ENCODE results near the gene USP4. TPM values are rescaled to one million over a fixed set of nuclear protein-coding genes. Genes with fewer than 3 reads are reported as not detected.
"Not testable (repeated sequence)": the region's sequence is repeated elsewhere in the genome, so short reads cannot be mapped to it uniquely, and the experiment has no call there.

The USP4 gene
- total RNA-seq, 1 donor from 2014 or later: 31.8 TPM

- Mint-ChIP-seq H3K27me3 (ENCODE audit: low read depth, unreplicated experiment) (peaks cover 7% of the 10 kb centered on the region), H3K4me3 (ENCODE audit: unreplicated experiment) (no peak overlapping the region), H3K4me1 (ENCODE audit: low read depth, unreplicated experiment) (no peaks in the 10 kb centered on the region), H3K9me3 (ENCODE audit: unreplicated experiment) (peaks cover 34% of the 10 kb centered on the region), H3K36me3 (ENCODE audit: low read depth, unreplicated experiment) (peaks cover 3% of the 10 kb centered on the region), H3K27ac (ENCODE audit: unreplicated experiment) (no peak overlapping the region)
- Histone ChIP-seq H3K9me3 (ENCODE audit: insufficient read depth, low read depth, low read length) (peaks cover 22% of the 10 kb centered on the region), H3K36me3 (ENCODE audit: insufficient read depth, low read length) (no peaks in the 10 kb centered on the region), H3K27ac (ENCODE audit: low read depth, low read length) (no peak overlapping the region), H3K4me3 (ENCODE audit: insufficient read depth, low read depth, low read length) (no peak overlapping the region), H2AFZ (ENCODE audit: low read depth, low read length) (no peak overlapping the region), H3K79me2 (ENCODE audit: insufficient read depth, low read length) (no peaks in the 10 kb centered on the region), H3K27me3 (ENCODE audit: insufficient read depth, low read length) (no peaks in the 10 kb centered on the region), H3K9ac (ENCODE audit: low read length) (no peak overlapping the region), H3K4me1 (ENCODE audit: insufficient read depth, low read length) (no peaks in the 10 kb centered on the region), H3K4me2 (ENCODE audit: low read length) (no peak overlapping the region), H4K20me1 (ENCODE audit: insufficient read depth, low read length) (no peaks in the 10 kb centered on the region)
- FAIRE-seq (no peak), DNase-seq (ENCODE audit: low read depth) (no peak)
- TF ChIP-seq EZH2 (IDR thresholded peaks at IDR 0.05; ENCODE audit: insufficient read depth, low read length): no peak
- TF ChIP-seq CTCF (IDR thresholded peaks at IDR 0.05; ENCODE audit: insufficient read depth, low read depth, low read length): no peak
Observed at GRCh38 chr3:49237344-49237743, 102.5 kb downstream of the USP4 start.

GRCh38 chr3:49236226-49236625 is 103.6 kb downstream of the USP4 start:
- TF ChIP-seq EZH2 (IDR thresholded peaks at IDR 0.05; ENCODE audit: insufficient read depth, low read length) (no peak), CTCF (IDR thresholded peaks at IDR 0.05; ENCODE audit: insufficient read depth, low read depth, low read length) (no peak)
- no peak overlapping the region for H3K4me3 Mint-ChIP-seq (ENCODE audit: unreplicated experiment)
- Histone ChIP-seq H3K4me1 (ENCODE audit: insufficient read depth, low read length) (no peaks in the 10 kb centered on the region), H4K20me1 (ENCODE audit: insufficient read depth, low read length) (no peaks in the 10 kb centered on the region), H3K27me3 (ENCODE audit: insufficient read depth, low read length) (no peaks in the 10 kb centered on the region), H3K79me2 (ENCODE audit: insufficient read depth, low read length) (no peaks in the 10 kb centered on the region), H3K9me3 (ENCODE audit: insufficient read depth, low read depth, low read length) (peaks cover 22% of the 10 kb centered on the region), H3K36me3 (ENCODE audit: insufficient read depth, low read length) (no peaks in the 10 kb centered on the region), H3K27ac (ENCODE audit: low read depth, low read length) (no peak overlapping the region), H3K9ac (ENCODE audit: low read length) (no peak overlapping the region), H3K4me2 (ENCODE audit: low read length) (no peak overlapping the region), H2AFZ (ENCODE audit: low read depth, low read length) (no peak overlapping the region), H3K4me3 (ENCODE audit: insufficient read depth, low read depth, low read length) (no peak overlapping the region)
- no peak overlapping the region for H3K27ac Mint-ChIP-seq (ENCODE audit: unreplicated experiment)
- DNase-seq (ENCODE audit: low read depth): no peak
- H3K9me3 Mint-ChIP-seq (ENCODE audit: unreplicated experiment): peaks cover 40% of the 10 kb centered on the region
- no peaks in the 10 kb centered on the region for H3K4me1 Mint-ChIP-seq (ENCODE audit: low read depth, unreplicated experiment)
- peaks cover 14% of the 10 kb centered on the region for H3K27me3 Mint-ChIP-seq (ENCODE audit: low read depth, unreplicated experiment)
- no peak for FAIRE-seq
- H3K36me3 Mint-ChIP-seq (ENCODE audit: low read depth, unreplicated experiment): peaks cover 3% of the 10 kb centered on the region

GRCh38 chr3:49228817-49229216 is 111.0 kb downstream of the USP4 start:
- not testable (repeated sequence) for H3K27ac Mint-ChIP-seq (ENCODE audit: unreplicated experiment); FAIRE-seq; H3K79me2 ChIP-seq (ENCODE audit: insufficient read depth, low read length); H3K4me1 ChIP-seq (ENCODE audit: insufficient read depth, low read length); H3K9ac ChIP-seq (ENCODE audit: low read length); H3K27ac ChIP-seq (ENCODE audit: low read depth, low read length); H3K36me3 Mint-ChIP-seq (ENCODE audit: low read depth, unreplicated experiment); H4K20me1 ChIP-seq (ENCODE audit: insufficient read depth, low read length); H3K4me3 ChIP-seq (ENCODE audit: insufficient read depth, low read depth, low read length); H2AFZ ChIP-seq (ENCODE audit: low read depth, low read length); H3K36me3 ChIP-seq (ENCODE audit: insufficient read depth, low read length); H3K4me1 Mint-ChIP-seq (ENCODE audit: low read depth, unreplicated experiment); H3K4me3 Mint-ChIP-seq (ENCODE audit: unreplicated experiment); DNase-seq (ENCODE audit: low read depth); H3K27me3 ChIP-seq (ENCODE audit: insufficient read depth, low read length); H3K4me2 ChIP-seq (ENCODE audit: low read length)
- Mint-ChIP-seq H3K27me3 (ENCODE audit: low read depth, unreplicated experiment) (peaks cover 33% of the 10 kb centered on the region), H3K9me3 (ENCODE audit: unreplicated experiment) (peaks cover 60% of the 10 kb centered on the region)
- H3K9me3 ChIP-seq (ENCODE audit: insufficient read depth, low read depth, low read length): peaks cover 22% of the 10 kb centered on the region

Small RNA genes lying within 50 kb of the gene (microRNA-seq; reads per million reads assigned to microRNA genes)
- not detected for gene MIR4271

Other genes with a start within 250 kb of the USP4 start
- gene QRICH1, start 246.0 kb downstream of the USP4 start, total RNA-seq: 109 and 119 TPM in 2 replicates
- gene QARS1, start 235.3 kb downstream of the USP4 start, total RNA-seq: 189 and 231 TPM in 2 replicates
- 28.7 and 31.7 TPM in 2 replicates for gene USP19, start 219.2 kb downstream of the USP4 start, total RNA-seq
- gene LAMB2, start 207.0 kb downstream of the USP4 start, total RNA-seq: 344 and 391 TPM in 2 replicates
- 18.5 and 20.5 TPM in 2 replicates for gene CCDC71, start 173.7 kb downstream of the USP4 start, total RNA-seq
- gene KLHDC8B, start 168.5 kb downstream of the USP4 start, total RNA-seq: 30.2 and 31.6 TPM in 2 replicates
- 3.5 and 4.8 TPM in 2 replicates for gene C3orf62, start 62.8 kb downstream of the USP4 start, total RNA-seq
- gene GPX1, start 18.3 kb upstream of the USP4 start, total RNA-seq: 208 and 268 TPM in 2 replicates
- 538 and 553 TPM in 2 replicates for gene RHOA, start 71.9 kb upstream of the USP4 start, total RNA-seq
- gene TCTA, start 72.4 kb upstream of the USP4 start, total RNA-seq: 14.7 and 15.3 TPM in 2 replicates
- 4.0 and 5.2 TPM in 2 replicates for gene AMT, start 82.4 kb upstream of the USP4 start, total RNA-seq
- 19.8 and 20.1 TPM in 2 replicates for gene NICN1, start 89.3 kb upstream of the USP4 start, total RNA-seq
- 64.3 and 84.3 TPM in 2 replicates for gene DAG1, start 130.2 kb upstream of the USP4 start, total RNA-seq
- 0.75 and 0.86 TPM in 2 replicates for gene BSN, start 214.4 kb upstream of the USP4 start, total RNA-seq

Measured in astrocyte (in vitro differentiated cells and primary cell).